ENCODE measurements around the gene ATPAF1. TPM values are rescaled to one million over a fixed set of nuclear protein-coding genes. Genes with fewer than 3 reads are reported as not detected.

The ATPAF1 gene
- total RNA-seq, 3 donors from 2014 or later (not counting 1 experiment from before 2014, with no cell fraction given): 18.0 to 21.7 (median 19.0) TPM

- Mint-ChIP-seq H3K4me1 (no peaks in the 10 kb centered on the region), H3K27me3 (ENCODE audit: low read depth in 2 of 2) (no peaks in the 10 kb centered on the region), H3K9me3 (no peaks in the 10 kb centered on the region), H3K36me3 (no peaks in the 10 kb centered on the region), H3K4me3 (no peak overlapping the region), H3K27ac (no peak overlapping the region)
- 90% methylated on average over 4 of the region's 4 CpGs for WGBS (ENCODE audit: insufficient coverage)
- H3K4me1 ChIP-seq (ENCODE audit: control insufficient read depth, insufficient read depth, low read length): no peaks in the 10 kb centered on the region
- no peaks in the 10 kb centered on the region for H3K36me3 ChIP-seq (ENCODE audit: control insufficient read depth, insufficient read depth, low read length)
- TF ChIP-seq, protein P1, sequence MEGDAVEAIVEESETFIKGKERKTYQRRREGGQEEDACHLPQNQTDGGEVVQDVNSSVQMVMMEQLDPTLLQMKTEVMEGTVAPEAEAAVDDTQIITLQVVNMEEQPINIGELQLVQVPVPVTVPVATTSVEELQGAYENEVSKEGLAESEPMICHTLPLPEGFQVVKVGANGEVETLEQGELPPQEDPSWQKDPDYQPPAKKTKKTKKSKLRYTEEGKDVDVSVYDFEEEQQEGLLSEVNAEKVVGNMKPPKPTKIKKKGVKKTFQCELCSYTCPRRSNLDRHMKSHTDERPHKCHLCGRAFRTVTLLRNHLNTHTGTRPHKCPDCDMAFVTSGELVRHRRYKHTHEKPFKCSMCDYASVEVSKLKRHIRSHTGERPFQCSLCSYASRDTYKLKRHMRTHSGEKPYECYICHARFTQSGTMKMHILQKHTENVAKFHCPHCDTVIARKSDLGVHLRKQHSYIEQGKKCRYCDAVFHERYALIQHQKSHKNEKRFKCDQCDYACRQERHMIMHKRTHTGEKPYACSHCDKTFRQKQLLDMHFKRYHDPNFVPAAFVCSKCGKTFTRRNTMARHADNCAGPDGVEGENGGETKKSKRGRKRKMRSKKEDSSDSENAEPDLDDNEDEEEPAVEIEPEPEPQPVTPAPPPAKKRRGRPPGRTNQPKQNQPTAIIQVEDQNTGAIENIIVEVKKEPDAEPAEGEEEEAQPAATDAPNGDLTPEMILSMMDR (IDR thresholded peaks at IDR 0.05): no peak
- H3K9me3 ChIP-seq (ENCODE audit: control insufficient read depth, insufficient read depth, low read length): no peaks in the 10 kb centered on the region
- no peak overlapping the region for H3K4me3 ChIP-seq (ENCODE audit: low read length)
- H3K27ac ChIP-seq (ENCODE audit: low read length): no peak overlapping the region
- no peaks in the 10 kb centered on the region for H3K27me3 ChIP-seq (ENCODE audit: control insufficient read depth, insufficient read depth, low read length)
- no peak for DNase-seq
- intact Hi-C loops (cut with micrococcal nuclease): no loop called here
- ATAC-seq: no peak
Observed at GRCh38 chr1:46623743-46624644, 44.2 kb downstream of the ATPAF1 start.

GRCh38 chr1:46622344-46622743, 45.8 kb downstream of the ATPAF1 start:
- Histone ChIP-seq H3K9me3 (ENCODE audit: control insufficient read depth, insufficient read depth, low read length) (no peaks in the 10 kb centered on the region), H3K27me3 (ENCODE audit: control insufficient read depth, insufficient read depth, low read length) (no peaks in the 10 kb centered on the region), H3K27ac (ENCODE audit: low read length) (no peak overlapping the region), H3K4me1 (ENCODE audit: control insufficient read depth, insufficient read depth, low read length) (peaks cover 3% of the 10 kb centered on the region), H3K4me3 (ENCODE audit: low read length) (no peak overlapping the region), H3K36me3 (ENCODE audit: control insufficient read depth, insufficient read depth, low read length) (no peaks in the 10 kb centered on the region)
- no peak overlapping the region for H3K4me3 Mint-ChIP-seq
- TF ChIP-seq, protein P1 (IDR thresholded peaks at IDR 0.05): no peak
- ATAC-seq (no peak), DNase-seq (no peak)
- 82% methylated on average over 3 of the region's 3 CpGs for WGBS (ENCODE audit: insufficient coverage)
- H3K27me3 Mint-ChIP-seq (ENCODE audit: low read depth in 2 of 2): no peaks in the 10 kb centered on the region
- H3K4me1 Mint-ChIP-seq: peaks cover 4 to 5% of the 10 kb centered on the region in 2 donors
- H3K27ac Mint-ChIP-seq: no peak overlapping the region
- H3K9me3 Mint-ChIP-seq: no peaks in the 10 kb centered on the region
- H3K36me3 Mint-ChIP-seq: no peaks in the 10 kb centered on the region
- intact Hi-C loops (cut with micrococcal nuclease): no loop called here

DNA sequence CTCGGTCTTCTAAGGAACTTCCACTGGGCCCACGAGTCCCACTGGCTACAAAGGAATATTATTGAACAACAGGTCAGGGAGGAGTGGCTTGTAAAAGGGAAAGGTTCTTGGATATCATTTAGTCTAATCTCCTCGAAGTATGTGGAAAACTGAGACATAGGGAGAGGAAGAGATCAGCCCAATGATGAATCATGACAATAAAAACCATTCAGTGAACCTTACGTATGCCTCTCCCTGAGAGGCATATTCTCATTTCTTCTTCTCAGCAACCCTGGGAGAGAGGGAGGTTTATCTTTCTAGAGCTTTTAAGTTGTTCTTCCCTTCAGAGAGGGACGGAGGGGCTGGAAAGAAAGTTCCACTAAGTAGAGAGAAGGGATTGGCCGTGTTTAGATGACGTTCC, 46.2 kb downstream of the ATPAF1 start:
- Histone ChIP-seq H3K4me1 (ENCODE audit: control insufficient read depth, insufficient read depth, low read length) (peaks cover 7% of the 10 kb centered on the region), H3K9me3 (ENCODE audit: control insufficient read depth, insufficient read depth, low read length) (no peaks in the 10 kb centered on the region), H3K27ac (ENCODE audit: low read length) (no peak overlapping the region), H3K27me3 (ENCODE audit: control insufficient read depth, insufficient read depth, low read length) (no peaks in the 10 kb centered on the region), H3K4me3 (ENCODE audit: low read length) (no peak overlapping the region), H3K36me3 (ENCODE audit: control insufficient read depth, insufficient read depth, low read length) (no peaks in the 10 kb centered on the region)
- no peaks in the 10 kb centered on the region for H3K36me3 Mint-ChIP-seq
- H3K27me3 Mint-ChIP-seq (ENCODE audit: low read depth in 2 of 2): no peaks in the 10 kb centered on the region
- no peak for DNase-seq
- H3K9me3 Mint-ChIP-seq: no peaks in the 10 kb centered on the region
- H3K27ac Mint-ChIP-seq: no peak overlapping the region
- WGBS (ENCODE audit: insufficient coverage): 89% methylated on average over 6 of the region's 7 CpGs
- intact Hi-C loops (cut with micrococcal nuclease): no loop called here
- TF ChIP-seq, protein P1 (IDR thresholded peaks at IDR 0.05): no peak
- H3K4me1 Mint-ChIP-seq: peaks cover 8 to 10% of the 10 kb centered on the region in 2 donors
- no peak for ATAC-seq
- H3K4me3 Mint-ChIP-seq: no peak overlapping the region

All from natural killer cell (primary cell).